HG02588 (cell line): ENCODE results near the gene SMC3.
A peak's percentile ranks its signal among the peaks of the same experiment; 100 is the strongest.
"Not testable (repeated sequence)": the region's sequence is repeated elsewhere in the genome, so short reads cannot be mapped to it uniquely, and the experiment has no call there.

Source experiments
- ATAC-seq: cut with Tn5 transposase; IDR thresholded peaks from one replicate; pipeline ENCODE4 v1.9.1; 2021; ENCODE audit warnings: mild to moderate bottlenecking, moderate library complexity; ENCODE audit not compliant: unreplicated experiment

The SMC3 gene

GRCh38 chr10:110576220-110576619, 8.7 kb downstream of the SMC3 start:
- ATAC-seq, result no peak

GRCh38 chr10:110577056-110577455, 9.6 kb downstream of the SMC3 start:
- ATAC-seq, result no peak

- ATAC-seq, result no peak
Observed at GRCh38 chr10:110584006-110584405, 16.5 kb downstream of the SMC3 start.

GRCh38 chr10:110591760-110592159, 24.3 kb downstream of the SMC3 start:
- no peak for ATAC-seq

- no peak for ATAC-seq
Observed at GRCh38 chr10:110597476-110597875, 30.0 kb downstream of the SMC3 start.

- ATAC-seq, result no peak
Observed at GRCh38 chr10:110600487-110601101, 33.1 kb downstream of the SMC3 start.

- ATAC-seq, result no peak
Observed at GRCh38 chr10:110601581-110601980, 34.1 kb downstream of the SMC3 start.

GRCh38 chr10:110608087-110608486, 40.6 kb downstream of the SMC3 start:
- ATAC-seq, result no peak

GRCh38 chr10:110609605-110610004, 42.1 kb downstream of the SMC3 start:
- ATAC-seq, result no peak

GRCh38 chr10:110610308-110610774, 42.8 kb downstream of the SMC3 start:
- ATAC-seq, result no peak

GRCh38 chr10:110610781-110611180, 43.3 kb downstream of the SMC3 start:
- ATAC-seq, result not testable (repeated sequence)

GRCh38 chr10:110612087-110612486, 44.6 kb downstream of the SMC3 start:
- no peak for ATAC-seq

- ATAC-seq, result no peak
Observed at GRCh38 chr10:110612629-110613028, 45.1 kb downstream of the SMC3 start.

- peak; percentile 21 for ATAC-seq
Observed at GRCh38 chr10:110613341-110613995, 46.0 kb downstream of the SMC3 start.

- ATAC-seq, result peak; percentile 52
Observed at GRCh38 chr10:110613996-110614495, 46.6 kb downstream of the SMC3 start.

GRCh38 chr10:110615057-110615747, 47.7 kb downstream of the SMC3 start:
- ATAC-seq, result no peak

GRCh38 chr10:110616493-110617033, 49.1 kb downstream of the SMC3 start:
- no peak for ATAC-seq

- ATAC-seq, result no peak
Observed at GRCh38 chr10:110617425-110618229, 50.1 kb downstream of the SMC3 start.

- no peak for ATAC-seq
Observed at GRCh38 chr10:110618230-110618610, 50.7 kb downstream of the SMC3 start.

- ATAC-seq, result no peak
Observed at GRCh38 chr10:110619514-110620397, 52.3 kb downstream of the SMC3 start.
